Stimulated activated CD4-positive, alpha-beta T cell treated with anti-CD3 and anti-CD28 coated beads, TNF-alpha, amount 100 ng/mL, for 4 hours (primary cell): Measurements from ENCODE around the gene DLGAP1.

ENCODE experiments used
- DNase-seq, 3 experiments: peaks; one replicate each; pipeline ENCODE4 v3.0.0-alpha.2; 2020; ENCODE audit warnings: low read depth in 3 of 3

DLGAP1 gene

DNA sequence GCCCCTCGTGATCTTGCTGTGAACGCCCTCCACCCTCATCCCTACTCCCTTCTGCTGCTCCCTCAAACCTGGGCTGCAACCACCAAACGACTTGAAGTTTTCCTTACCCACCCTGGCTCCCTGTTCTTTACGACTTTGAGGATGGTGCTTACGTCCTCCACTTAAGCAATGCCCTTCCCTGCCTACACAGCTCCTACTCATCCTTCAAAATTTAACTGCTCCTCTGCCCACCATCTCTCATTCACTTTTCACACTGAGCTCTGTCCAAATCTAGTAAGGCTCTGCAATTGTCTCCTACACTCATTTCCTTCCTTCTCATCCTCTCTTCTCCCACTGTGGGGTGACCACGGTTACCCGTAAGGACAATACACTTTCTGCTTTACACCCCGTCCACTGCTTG, 554.1 kb downstream of the DLGAP1 start:
- no peak for DNase-seq

DNA sequence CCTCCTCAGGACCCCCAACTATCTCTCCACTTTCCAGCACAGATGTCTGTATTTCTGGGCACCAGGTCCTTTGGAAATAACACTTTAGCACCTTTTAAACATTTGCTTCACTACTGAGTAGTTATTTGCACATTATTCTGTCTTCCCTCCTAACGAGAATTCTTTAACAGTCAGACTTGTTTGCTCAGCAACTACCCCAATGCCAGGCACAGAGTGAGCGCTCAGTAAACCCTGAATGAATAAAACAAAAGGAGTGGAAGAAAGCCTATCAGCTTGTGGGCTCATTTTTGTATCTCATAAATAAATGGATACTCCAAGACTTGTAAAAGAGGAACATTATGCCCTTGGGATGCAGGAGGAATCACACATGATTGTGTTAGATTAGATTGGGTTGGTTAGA, 554.8 kb downstream of the DLGAP1 start:
- no peak for DNase-seq

DNA sequence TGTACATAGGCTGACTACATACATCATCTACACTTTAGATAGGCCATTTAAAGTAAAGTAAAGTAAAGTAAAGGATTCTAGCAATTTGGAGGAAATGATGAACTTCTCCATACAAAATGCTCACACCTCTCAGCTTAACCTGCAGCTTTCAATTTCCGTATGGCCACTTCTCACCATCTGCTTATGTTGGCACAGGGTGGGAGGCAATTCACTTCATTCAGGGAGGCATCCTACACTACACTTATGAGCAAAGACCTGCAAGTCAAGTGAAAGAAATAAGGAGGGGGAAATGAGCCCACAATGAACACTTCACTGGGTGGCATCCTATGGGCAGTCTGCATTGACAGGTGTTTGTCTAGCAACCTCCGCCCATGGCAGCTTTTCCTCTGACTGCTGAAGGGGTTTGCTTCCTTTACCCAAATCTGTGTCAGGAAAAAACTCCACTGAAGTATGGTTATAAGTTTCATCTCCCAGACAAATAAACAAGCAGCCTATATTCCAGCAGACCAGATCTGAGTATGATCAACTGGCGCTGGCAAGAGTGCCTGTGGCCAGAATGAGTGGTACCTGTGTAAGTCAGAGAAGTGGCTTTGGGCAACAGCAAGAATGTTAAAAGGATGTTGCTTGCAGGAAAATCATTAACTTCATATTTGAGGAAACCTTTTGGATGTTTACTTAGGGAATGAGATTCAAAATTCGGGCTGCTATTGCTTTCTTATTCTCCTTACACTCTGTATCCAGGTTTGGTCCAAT, 556.1 kb downstream of the DLGAP1 start:
- DNase-seq, result no peak

DNA sequence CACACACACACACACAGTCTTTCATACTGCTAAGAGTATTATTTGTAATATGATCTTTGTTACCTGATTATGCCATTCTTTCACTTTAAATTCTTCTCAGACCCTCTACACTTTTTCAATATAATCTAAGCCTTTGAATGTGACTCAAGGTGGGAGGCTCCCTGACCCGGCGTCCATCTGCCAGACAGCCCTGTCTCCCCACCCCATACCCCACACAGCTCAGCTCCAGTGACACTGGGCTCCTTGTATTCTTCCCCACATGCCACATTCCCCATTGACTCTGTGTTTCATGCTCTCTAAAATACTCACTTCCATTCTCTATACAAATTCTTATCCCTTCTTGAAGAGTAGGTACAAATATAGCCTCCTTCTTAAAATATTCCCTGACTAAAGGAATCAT, 563.0 kb downstream of the DLGAP1 start:
- DNase-seq, result no peak

DNA sequence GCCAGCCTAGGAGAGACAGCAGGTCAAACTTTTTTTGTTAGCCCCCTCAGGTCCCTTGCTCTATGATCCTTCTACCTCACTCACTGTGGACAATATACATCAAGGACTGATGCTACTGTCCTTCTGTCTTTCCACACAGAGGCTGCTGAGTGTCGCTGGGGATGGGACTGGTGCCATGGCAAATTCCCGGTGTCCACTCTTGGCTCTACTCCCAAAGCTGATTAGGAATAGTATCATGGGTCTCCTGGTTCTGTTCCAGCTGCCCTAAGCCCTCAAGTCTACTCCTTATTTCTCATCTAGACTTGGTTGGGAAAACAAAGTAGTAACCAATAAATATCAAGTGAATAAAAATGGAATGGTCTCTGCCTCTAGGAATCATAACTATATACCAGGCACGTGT, 563.9 kb downstream of the DLGAP1 start:
- no peak for DNase-seq

DNA sequence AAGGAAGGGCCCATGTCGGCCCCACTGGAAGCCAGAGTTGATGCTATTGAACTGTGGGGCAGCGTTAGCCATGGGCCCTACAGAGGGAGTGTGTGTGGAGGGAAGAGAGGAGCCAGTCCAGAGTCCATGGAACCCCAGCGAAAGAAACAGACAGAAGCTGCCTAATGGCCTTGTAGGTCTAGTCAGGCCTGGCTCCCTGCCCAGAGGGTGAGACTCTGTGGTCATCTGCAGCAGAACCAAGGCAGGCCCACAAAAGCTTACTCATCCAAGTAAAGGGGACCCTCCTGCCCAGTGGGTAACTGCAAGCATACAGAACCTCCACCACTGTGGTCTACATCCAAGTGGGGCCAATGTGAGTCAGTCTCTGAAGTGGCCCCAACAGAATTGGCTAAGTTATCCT, 565.3 kb downstream of the DLGAP1 start:
- DNase-seq, result no peak

DNA sequence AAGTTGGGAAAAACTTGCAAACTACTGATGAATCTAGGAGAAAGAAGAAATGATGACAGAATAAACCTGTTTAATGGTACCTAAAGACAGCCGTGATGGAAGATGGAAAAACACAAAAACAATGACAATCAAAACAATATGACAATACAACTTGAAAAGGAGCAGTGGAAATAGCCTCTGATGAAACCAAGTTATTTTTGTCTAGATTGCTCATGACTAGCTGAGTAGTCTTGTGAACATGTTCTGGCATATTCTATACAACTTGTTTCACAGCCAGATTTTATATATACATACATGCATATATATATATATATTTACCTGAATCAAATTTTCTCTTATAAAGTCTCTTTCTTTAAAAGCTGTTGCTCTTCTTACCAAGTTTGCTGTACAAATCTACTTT, 566.0 kb downstream of the DLGAP1 start:
- DNase-seq, result no peak

DNA sequence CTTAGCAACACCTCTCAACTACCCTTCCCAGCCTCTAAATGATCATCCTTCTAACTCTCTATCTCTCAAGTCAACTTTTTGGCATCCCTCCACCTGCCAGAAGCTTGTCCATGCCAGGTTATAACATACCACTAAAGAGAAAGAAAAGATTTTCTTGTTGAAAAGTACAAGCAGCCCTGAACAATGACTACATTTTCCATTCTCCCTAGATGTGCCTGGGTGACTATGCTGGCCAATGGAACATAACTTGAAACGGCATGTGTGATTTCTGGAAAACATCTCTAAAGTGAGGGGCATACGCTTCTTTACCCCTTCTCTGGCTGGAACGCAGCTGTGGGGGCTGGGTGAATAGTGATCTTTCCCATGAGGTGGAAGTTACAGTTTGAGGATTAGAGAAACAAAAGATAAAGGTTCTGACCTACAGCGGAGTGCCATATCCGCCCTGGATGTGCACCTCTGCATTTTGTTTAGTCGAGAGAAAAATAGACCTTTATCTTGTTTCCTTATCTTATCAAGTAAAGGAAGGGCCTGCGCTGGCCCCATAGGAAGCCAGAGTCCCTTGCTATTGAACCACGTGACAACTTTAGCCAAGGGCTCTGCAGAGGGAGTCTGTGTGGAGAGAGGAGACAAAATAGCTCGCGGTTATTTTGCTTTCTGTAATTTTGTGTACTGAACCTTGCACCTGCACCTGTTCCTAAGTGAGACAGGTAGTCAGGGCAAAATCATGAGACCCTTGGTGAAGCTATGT, 568.4 kb downstream of the DLGAP1 start:
- DNase-seq, result no peak

DNA sequence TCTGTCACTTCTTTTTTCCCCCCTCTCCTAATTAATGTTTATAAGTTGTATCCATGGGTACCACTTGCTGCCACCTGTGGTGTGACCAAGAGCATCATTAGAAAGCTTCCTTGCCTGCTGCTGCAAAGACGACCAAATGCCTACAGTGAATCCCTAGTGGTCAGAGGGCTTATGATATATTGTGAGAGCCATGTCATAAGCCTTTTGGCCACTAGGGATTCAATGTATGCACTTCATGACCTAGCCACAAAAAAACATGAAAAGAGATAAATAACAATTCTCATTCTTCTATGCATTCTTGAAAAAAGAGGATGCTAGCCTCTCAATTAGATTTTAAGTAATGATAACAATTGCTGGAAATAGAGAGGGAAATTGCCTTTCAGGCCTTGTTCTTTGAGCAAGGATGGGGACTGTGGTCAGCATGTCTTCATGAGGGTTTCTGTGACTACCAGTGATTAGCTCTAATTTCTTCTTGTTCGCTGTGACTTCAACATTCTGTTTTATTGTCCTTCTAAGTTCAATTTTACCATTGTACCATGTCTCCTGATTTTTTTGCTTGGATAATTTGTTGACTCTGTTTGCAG, 569.8 kb downstream of the DLGAP1 start:
- no peak for DNase-seq

DNA sequence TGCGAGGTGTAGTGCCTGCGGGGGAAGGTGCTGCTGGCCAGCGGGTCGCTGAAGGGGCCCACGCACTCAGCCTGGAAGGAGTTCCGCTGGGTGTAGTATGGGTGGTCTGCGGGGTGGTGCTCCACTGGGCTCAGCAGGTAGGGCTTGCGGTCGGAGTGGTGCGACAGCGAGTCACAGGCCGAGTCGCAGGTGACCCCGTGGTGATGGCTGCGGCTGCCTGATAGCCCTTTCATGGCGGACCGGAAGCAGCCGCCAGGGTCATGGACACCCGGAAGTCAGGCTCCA, 575.3 kb downstream of the DLGAP1 start:
- no peak for DNase-seq

DNA sequence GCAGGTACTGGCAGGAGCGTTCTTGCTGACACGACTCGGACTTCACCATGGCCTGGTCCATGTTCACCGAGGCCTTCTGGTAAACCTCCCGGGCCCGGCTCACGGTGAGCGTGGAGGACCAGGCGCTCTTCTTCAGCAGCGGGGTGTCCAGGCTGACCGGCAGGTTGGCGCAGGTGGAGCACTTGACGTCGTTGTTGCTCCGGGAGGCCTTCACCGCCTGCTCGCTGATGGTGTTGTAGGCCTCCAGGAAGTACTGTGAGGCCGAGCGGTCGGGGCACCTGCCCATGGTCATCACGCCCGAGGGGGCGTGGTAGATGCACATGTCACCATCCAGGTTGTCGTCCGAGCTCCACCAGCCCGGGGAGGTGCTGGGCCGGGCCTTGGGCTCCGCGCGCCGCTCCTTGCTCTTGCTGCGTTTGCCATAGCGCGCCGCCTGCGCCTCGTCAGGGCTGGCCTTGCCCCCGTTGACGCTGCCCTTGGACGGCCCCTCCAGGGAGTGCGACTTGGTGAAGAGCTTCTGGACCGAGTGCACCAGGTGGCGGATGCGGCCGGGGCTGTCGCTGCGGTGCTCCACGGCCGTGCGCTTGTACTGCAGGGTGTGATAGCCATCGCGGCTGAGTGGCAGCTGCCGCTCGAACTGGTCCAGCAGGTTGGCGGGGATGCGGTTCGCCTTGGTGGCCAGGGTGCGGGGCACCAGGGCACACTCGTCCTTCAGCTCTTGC, 575.8 kb downstream of the DLGAP1 start:
- no peak for DNase-seq

DNA sequence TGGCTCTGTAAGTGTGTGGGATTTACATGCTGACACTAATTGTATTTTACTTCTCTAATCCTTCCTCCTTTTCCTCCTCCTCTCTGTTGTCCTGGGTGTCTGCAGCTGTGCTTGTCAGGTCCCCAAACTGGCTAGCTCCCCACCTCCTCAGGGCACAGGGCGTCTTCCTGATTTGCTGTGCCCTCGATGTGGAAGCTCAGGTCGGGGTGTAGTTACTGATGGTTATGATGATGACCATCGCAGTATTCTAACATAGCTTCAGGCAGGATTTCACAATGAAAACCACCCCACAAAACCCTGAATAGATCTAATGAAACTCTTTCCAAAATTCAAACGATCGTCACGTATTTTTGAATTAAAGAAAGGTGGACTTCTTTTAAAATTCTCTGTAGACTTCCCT, 576.7 kb downstream of the DLGAP1 start:
- DNase-seq, result no peak

DNA sequence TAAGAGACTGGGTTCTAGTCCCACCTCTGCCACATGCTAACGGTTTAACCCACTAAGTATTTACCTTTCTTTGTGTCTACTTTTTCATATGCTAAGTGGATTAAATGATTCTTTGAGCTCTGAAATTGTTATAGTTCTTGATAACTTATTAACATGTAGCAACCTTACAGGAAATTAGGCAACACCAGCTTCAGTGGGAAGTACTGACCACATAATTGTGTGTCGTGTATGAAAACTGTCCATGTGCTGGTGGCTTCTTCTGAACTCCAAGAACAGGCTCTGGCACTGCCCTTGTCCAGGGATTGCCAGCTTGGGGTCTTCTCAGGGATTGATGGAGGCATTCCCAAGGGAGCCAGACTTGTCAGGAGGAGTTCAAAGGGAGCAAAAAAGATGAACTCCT, 577.4 kb downstream of the DLGAP1 start:
- no peak for DNase-seq

DNA sequence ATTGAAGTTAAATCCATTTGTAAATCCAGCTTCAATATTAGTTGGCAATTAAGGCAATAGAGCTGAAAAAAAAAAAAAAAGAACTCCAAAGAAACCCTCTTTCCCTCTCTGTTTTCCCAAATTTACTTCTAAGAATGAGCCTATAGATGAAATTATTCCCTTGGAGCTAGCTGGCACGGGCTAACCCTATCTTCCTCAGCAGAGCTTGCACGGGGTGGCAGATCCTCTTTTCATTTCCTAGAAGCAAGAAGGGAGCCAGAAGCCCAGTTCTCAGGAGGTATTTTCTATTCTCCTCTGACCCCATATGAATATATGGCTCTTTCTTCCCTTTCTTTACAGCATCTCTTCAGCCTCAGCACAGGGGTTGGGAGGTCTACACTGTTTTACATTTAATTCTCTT, 579.1 kb downstream of the DLGAP1 start:
- no peak for DNase-seq

DNA sequence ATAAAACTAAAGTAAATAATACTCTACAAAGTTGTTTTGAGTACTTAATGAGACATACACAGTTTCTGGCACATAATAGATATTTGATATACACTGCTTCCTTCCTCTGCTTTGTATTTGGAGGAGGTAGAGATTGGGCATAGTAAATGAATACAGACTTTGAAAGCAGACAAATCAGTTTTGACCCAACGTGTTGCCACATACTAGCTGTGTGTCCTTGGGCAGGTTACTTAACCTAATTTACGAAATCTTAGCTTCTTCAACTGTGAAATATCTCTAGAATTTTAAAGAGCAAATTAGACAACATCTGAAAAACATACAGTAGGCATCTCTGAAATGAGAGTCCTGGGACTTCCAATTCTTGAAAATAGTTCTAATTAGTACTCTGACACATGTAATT, 579.7 kb downstream of the DLGAP1 start:
- DNase-seq, result no peak

DNA sequence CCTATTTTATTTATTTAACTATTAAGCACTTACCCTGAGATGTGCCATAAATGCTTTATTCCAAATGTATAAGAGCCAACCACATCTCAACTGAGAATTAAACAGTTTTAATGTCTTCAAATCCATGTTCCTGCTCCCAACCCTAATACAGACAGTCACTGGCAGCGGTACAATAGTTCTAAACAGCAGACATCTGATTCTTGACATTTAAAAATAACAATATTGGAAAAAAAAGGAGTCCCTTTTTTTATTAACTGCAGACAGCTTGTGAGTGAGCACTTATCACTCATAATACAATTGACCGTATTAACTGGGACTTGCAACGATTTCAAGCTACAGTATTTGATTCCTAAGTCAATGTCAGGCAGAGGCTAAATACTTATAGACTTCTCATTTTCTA, 580.5 kb downstream of the DLGAP1 start:
- no peak for DNase-seq

DNA sequence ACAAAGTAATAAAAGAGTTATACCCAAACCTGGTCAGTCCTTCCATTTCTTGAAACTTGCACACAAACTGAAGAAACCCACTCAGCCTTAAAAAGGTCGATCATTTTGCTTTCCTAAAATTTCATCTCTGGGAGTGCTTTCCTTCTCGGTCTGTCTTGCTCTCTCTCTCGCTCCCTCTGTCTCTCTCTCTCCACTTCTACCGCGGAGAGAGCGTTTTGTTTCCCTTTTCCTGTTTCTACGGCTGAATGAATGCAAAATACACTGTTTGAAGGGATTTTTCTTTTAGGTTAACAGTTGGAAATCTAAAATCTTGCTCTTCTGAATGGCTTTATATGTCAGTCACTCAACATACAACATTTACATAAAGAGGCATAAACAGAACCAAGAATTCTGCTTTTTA, 581.0 kb downstream of the DLGAP1 start:
- DNase-seq, result no peak

DNA sequence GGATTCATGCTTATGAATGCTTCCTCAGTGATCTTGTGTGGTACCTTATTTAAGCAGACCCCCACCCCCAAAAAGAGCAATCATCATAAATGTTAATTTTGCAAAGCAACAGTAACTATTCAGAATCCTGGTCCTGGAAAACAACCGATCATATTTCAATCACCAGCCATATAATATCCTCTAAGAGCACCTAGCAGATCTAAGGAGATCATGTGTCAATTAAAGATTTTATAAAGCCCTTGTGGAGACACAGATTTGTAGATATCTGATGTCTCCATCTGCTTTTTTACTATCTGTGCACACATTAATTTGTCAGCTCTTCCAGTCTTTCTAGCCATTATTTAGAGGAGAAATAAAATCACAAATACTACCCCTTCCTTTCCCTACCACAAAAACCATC, 581.4 kb downstream of the DLGAP1 start:
- no peak for DNase-seq

DNA sequence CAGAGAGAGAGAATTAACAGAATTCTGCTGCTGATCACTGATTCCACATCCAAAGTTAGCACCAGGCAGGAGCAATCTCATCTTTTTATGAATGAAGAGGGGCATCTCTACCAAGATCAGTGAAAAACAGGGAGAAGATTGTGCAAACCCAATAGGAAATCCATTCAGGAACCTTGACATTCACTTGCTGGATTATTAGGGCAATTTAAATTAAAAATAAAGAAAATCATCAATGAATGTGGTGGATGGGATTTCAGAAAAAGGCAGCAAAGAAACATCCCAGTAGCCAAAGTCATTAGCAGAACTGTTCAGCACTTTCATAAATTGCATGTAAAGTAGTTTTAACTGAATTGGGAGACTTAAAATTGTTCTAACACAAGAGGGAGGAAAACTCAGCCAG, 581.9 kb downstream of the DLGAP1 start:
- no peak for DNase-seq

DNA sequence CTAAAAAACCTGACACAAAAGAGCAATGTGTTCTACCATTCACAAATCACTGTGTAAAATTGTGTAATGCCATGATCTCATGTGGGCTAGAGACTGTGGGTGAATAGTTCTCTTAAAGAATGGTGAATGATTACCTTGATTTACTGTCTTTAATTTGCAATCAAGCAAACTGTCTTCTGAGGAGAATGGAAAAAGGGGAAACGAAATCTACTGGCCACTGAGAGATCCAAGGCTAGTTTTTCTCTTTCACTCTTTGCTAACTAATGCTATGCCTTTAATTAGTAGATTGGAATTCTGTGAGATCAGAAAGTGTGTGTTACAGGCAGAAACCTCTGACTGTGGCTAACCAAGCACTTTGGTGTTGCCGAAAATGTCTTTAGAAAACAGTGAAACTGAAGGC, 582.5 kb downstream of the DLGAP1 start:
- DNase-seq, result no peak

DNA sequence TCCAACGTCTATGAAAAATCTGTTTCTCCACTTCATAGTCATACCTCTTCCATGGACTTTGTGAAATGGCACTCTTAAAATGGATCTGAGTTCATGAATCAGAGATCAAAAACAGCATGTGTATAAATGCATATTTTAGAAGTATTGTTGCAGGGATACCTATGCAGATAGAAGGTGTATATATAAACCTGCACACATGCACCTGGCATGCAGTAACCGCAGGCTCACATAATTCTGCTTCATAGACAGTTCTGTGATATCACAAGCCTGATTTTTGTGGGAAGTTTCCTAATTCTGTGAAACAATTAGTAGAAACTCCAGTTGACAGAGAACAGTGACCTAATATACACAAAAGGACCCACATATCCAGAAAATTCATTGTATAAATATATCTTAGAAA, 583.4 kb downstream of the DLGAP1 start:
- DNase-seq, result no peak

DNA sequence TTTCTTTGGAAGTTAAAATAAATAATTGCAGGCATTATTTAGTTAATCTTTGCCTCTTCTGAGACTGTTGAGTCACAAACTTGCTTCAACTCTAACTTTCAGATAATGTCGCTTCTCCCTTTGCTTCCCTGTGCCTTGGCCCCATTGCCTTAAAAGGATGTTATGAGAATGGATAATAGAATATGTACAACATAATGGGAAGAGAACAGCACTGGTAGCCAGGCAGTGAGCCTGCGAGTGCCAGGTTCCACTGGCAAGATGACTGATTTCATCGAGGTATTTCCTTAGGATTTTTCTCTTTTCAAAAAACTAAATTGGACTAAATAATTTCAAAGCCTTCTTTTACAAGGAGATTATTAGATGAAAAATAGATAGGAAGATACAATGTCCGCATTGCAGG, 584.2 kb downstream of the DLGAP1 start:
- DNase-seq, result no peak

DNA sequence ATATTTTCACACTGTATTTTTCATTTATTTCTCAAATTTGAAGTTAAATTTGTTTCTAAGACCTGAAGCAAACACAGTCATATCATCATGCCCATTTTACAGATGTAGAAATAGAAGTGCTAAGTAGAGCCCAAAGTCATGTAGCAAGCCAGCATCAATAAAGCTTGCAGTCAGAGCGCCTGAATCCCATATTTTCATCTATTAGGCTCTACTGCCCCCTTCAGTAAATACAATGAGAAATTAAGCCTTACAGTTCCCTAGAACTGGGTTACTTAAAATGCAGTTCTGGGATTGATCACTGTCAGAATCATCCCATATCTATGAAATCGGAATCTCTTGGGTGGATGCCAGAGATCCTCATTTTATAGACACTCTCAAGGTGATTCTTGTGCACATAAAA, 585.3 kb downstream of the DLGAP1 start:
- no peak for DNase-seq
